ENCODE results near the gene MIEF2. TPM values are rescaled to one million over a fixed set of nuclear protein-coding genes. Genes with fewer than 3 reads are reported as not detected.
"Not testable (repeated sequence)": the region's sequence is repeated elsewhere in the genome, so short reads cannot be mapped to it uniquely, and the experiment has no call there.

The MIEF2 gene, protein sequence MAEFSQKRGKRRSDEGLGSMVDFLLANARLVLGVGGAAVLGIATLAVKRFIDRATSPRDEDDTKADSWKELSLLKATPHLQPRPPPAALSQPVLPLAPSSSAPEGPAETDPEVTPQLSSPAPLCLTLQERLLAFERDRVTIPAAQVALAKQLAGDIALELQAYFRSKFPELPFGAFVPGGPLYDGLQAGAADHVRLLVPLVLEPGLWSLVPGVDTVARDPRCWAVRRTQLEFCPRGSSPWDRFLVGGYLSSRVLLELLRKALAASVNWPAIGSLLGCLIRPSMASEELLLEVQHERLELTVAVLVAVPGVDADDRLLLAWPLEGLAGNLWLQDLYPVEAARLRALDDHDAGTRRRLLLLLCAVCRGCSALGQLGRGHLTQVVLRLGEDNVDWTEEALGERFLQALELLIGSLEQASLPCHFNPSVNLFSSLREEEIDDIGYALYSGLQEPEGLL
- total RNA-seq = 12.0 TPM
- long read RNA-seq, transcript MIEF2-201 (4 exons, 3,364 nt) = major isoform, 43 of 54 reads
- long read RNA-seq, partial matches to known transcripts = 3 of 54 reads
- long read RNA-seq, other reads (novel, unspliced or antisense) = 3 of 54 reads

DNA sequence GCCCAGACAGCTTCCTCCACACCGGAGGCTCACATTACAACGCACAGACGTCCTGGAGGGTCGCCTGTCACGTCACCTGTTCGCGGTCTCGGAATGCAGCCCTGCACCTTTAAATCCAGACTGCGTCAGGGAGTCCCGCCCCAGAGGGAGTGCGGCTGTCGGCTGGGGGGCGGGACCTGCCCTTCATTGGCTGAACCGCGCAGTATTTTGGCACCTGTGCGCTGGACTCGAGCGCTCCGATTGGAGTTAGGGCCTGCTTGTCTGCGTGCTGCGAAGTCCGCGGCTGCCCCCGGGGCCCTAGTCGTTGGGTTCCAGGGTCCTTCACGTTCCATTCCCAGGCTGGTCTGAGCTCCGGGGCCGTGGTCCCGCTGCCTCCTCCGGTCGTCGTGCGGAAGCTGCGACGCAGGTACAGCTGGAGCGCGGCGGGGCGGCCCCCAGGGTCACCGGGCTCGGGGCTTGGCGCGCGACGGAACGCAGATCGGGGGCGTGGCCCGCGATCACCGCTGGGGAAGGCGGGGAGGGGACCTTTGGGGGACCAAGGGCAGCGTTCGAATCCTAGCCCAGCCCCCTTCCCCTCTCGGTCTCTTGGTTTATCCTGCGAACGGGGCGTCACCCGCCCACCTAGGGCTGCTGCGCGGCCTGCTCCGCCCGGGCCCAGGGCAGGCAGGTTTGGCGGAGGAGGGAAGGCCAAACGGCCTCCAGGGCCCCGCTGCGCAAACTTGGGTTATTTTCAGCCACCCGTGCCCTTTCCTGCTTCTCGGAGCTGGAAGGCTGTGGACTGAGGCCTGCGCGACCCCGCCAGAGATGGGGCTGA lies at the start of gene MIEF2:
Gene MIEF2, plus strand, starts transcription at position 331 of the 814 bp plus-strand sequence. CDS start 2,059 bp downstream, outside the sequence.
- Histone ChIP-seq H3K4me1 (peaks cover 41% of the 10 kb centered on the region), H3K9me3 (no peaks in the 10 kb centered on the region), H3K27ac (peak within 1 kb of the TSS; percentile 93), H3K27me3 (no peaks in the 10 kb centered on the region), H3K36me3 (peaks cover 39% of the 10 kb centered on the region), H3K4me3 (peak within 1 kb of the TSS; percentile 86)
- intact Hi-C loops (cut with DNase I) = no loop called here
- ATAC-seq = peak; percentile 88
- peak; percentile 98 for DNase-seq
- TF ChIP-seq, protein P1, sequence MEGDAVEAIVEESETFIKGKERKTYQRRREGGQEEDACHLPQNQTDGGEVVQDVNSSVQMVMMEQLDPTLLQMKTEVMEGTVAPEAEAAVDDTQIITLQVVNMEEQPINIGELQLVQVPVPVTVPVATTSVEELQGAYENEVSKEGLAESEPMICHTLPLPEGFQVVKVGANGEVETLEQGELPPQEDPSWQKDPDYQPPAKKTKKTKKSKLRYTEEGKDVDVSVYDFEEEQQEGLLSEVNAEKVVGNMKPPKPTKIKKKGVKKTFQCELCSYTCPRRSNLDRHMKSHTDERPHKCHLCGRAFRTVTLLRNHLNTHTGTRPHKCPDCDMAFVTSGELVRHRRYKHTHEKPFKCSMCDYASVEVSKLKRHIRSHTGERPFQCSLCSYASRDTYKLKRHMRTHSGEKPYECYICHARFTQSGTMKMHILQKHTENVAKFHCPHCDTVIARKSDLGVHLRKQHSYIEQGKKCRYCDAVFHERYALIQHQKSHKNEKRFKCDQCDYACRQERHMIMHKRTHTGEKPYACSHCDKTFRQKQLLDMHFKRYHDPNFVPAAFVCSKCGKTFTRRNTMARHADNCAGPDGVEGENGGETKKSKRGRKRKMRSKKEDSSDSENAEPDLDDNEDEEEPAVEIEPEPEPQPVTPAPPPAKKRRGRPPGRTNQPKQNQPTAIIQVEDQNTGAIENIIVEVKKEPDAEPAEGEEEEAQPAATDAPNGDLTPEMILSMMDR (IDR thresholded peaks at IDR 0.05) = no peak

DNA sequence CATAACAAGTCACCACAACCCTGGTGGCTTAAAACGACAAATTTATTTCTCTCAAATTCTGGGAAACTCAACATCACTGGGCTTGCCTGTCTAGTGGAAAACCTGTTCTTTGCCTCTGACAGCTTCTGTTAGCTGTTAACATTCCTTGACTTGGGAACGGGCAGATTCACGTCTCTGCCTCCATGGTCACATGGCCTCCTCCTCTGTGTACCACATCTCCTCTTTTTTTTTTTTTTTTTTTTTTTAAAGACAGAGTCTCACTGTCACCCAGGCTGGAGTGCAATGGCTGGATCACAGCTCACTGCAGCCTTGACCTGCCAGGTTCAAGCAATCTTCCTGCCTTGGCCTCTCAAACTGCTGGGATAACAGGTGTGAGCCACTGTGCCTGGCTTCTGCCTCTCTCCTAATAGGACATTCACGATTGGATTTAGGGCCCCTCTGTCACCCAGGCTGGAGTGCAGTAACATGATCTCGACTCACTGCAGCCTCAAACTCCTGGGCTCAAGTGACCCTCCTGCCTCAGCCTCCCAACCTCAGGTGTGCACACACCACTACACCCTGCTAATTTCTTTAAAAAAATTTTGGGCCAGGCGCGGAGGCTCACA lies 46.7 kb upstream of the MIEF2 start:
- Histone ChIP-seq H3K4me3 (no peak overlapping the region), H3K4me1 (peaks cover under 1% of the 10 kb centered on the region), H3K27me3 (no peaks in the 10 kb centered on the region), H3K27ac (no peak overlapping the region), H3K9me3 (no peaks in the 10 kb centered on the region), H3K36me3 (peaks cover 24% of the 10 kb centered on the region)
- DNase-seq (no peak), ATAC-seq (no peak)
- TF ChIP-seq, protein P1 (IDR thresholded peaks at IDR 0.05) = no peak
- intact Hi-C loops (cut with DNase I) = no loop called here

DNA sequence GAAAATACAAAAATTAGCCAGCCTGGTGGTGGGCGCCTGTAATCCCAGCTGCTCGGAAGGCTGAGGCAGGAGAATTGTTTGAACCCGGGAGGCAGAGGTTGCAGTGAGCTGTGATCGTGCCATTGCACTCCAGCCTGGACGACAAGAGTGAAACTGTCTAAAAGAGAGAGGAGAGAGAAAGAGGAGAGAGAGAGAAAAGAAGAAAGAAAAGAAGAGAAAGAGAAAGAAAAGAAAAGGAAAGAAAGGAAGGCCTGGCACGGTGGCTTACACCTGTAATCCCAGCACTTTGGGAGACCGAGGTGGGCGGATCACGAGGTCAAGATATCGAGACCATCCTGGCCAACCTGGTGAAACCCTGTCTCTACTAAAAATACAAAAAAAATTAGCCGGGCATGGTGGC lies 43.6 kb upstream of the MIEF2 start:
- H3K27me3 ChIP-seq; DNase-seq; H3K4me1 ChIP-seq; H3K4me3 ChIP-seq; H3K27ac ChIP-seq; H3K36me3 ChIP-seq; intact Hi-C loops (cut with DNase I); ATAC-seq; H3K9me3 ChIP-seq: not testable (repeated sequence)

DNA sequence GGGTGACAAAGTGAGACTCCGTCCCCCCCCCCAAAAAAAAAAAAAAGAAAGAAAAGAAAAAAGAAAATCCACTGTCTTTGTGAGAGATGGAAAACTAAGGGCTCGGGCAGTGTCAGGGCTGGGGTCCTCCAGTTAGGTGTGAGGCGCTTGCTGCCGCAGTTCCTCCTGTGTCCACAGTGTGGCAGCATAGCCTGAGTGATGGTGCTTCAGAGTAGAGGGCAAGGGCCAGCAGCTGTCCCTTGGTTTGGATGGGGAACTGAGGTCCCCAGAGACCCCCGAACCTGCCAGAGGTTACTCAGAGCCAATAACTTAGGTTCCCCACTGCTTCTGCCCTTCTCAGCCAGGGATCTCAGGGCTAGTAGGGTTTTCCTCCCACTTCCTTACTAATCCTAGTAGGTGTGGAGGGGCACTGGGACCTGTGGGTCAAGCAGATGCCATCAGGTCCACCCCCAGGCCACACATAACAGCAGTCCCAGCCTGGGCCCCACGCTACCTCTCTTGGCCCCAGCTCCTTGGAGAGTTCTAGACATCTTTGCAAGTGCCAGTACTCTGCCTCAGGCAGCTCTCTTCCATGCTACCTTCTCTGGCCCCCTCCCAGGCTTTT lies 42.9 kb upstream of the MIEF2 start:
- ATAC-seq = peak; percentile 96
- DNase-seq = peak; percentile 85
- intact Hi-C loops (cut with DNase I) = no loop called here

DNA sequence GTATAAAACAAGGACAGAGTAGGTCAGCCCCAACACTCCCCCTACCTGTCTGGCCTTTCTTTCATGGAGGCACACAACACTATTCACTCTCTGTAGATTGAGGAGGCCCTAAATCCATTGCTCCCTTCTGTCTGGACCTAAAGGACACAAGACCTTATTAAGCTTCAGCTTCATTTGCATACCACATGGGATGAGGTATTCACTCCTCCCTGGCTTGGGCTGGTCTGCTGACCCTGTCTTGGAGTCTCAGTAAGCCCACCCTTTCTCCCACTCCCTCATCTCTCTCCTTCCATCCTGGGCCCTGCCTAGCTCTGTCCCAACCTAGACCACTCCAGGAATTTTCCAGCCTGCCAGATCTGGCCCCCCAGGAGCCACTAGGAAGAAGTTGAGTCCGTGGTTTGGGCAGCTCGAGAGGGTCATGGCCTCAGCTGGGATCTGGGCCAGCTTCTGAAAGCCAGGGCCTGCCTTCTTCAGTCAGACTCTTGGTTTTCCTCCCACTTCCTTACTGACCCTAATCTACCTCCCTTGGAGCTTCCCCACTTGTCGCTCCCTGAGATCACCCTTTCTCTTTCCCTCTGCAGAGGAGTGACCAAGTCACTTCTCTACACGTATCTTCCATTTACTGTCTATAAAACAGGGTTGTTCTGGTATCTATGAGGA lies 41.6 kb upstream of the MIEF2 start:
- Histone ChIP-seq H3K4me3 (no peak overlapping the region), H3K9me3 (no peaks in the 10 kb centered on the region), H3K36me3 (no peaks in the 10 kb centered on the region), H3K27me3 (no peaks in the 10 kb centered on the region), H3K4me1 (peaks cover 8% of the 10 kb centered on the region), H3K27ac (no peak overlapping the region)
- TF ChIP-seq, protein P1 (IDR thresholded peaks at IDR 0.05) = no peak
- no peak for DNase-seq
- ATAC-seq = peak; percentile 28
- intact Hi-C loops (cut with DNase I) = no loop called here

More for the DNA sequence above, 42.9 kb upstream of the MIEF2 start:
- Histone ChIP-seq H3K4me1 (peaks cover 8% of the 10 kb centered on the region), H3K27me3 (no peaks in the 10 kb centered on the region), H3K36me3 (no peaks in the 10 kb centered on the region), H3K27ac (no peak overlapping the region), H3K4me3 (no peak overlapping the region), H3K9me3 (no peaks in the 10 kb centered on the region)
- TF ChIP-seq, protein P1 (IDR thresholded peaks at IDR 0.05) = peak; percentile 92

Measured in upper lobe of right lung (tissue), 1 donor.